Stimulated activated naive CD4-positive, alpha-beta T cell treated with Interleukin-2 at 50 U/mL for 16 hours (primary cell): ENCODE results near the gene CD7.

Source experiments
- DNase-seq: peaks from one replicate; lab custom pipeline; 2025; lab: John Stamatoyannopoulos, UW

The CD7 gene

GRCh38 chr17:82346342-82347300 is 29.2 kb upstream of the CD7 start:
- no peak for DNase-seq

GRCh38 chr17:82345151-82345976 is 28.0 kb upstream of the CD7 start:
- DNase-seq: no peak

- no peak for DNase-seq
These were observed 26.9 kb upstream of the CD7 start for GRCh38 chr17:82344175-82344907.

GRCh38 chr17:82343560-82343959 is 26.2 kb upstream of the CD7 start:
- DNase-seq: no peak

- no peak for DNase-seq
These were observed 25.1 kb upstream of the CD7 start for GRCh38 chr17:82342361-82343079.

GRCh38 chr17:82339634-82340580 is 22.5 kb upstream of the CD7 start:
- no peak for DNase-seq

GRCh38 chr17:82338858-82339633 is 21.6 kb upstream of the CD7 start:
- DNase-seq: no peak

GRCh38 chr17:82334622-82335394 is 17.4 kb upstream of the CD7 start:
- DNase-seq: no peak

- no peak for DNase-seq
These were observed 16.8 kb upstream of the CD7 start for GRCh38 chr17:82334204-82334621.

- DNase-seq: no peak
These were observed 16.1 kb upstream of the CD7 start, which contains the start of gene SECTM1 for GRCh38 chr17:82333279-82334171. Gene SECTM1, minus strand, starts transcription at chr17:82333766. Its CDS starts 6,526 bp downstream, at chr17:82327240.

- peak; percentile 9 for DNase-seq
These were observed 15.4 kb upstream of the CD7 start for GRCh38 chr17:82332669-82333278.

GRCh38 chr17:82331345-82331939 is 14.0 kb upstream of the CD7 start:
- DNase-seq: no peak

- no peak for DNase-seq
These were observed 13.2 kb upstream of the CD7 start for GRCh38 chr17:82330322-82331239.

- DNase-seq: no peak
These were observed 12.4 kb upstream of the CD7 start for GRCh38 chr17:82329683-82330321.

GRCh38 chr17:82328994-82329507 is 11.6 kb upstream of the CD7 start:
- DNase-seq: no peak
